Measurements from ENCODE around the gene LRRC1. TPM values are rescaled to one million over a fixed set of nuclear protein-coding genes. Genes with fewer than 3 reads are reported as not detected.

The LRRC1 gene
- total RNA-seq, 1 donor from 2014 or later = 14.3 TPM

- H3K79me2 ChIP-seq (ENCODE audit: insufficient read depth, low read length) = no peaks in the 10 kb centered on the region
- H3K27me3 ChIP-seq (ENCODE audit: insufficient read depth, low read length) = no peaks in the 10 kb centered on the region
- H3K4me3 Mint-ChIP-seq (ENCODE audit: unreplicated experiment) = no peak overlapping the region
Measured at GRCh38 chr6:53857318-53858094, 62.7 kb downstream of the LRRC1 start.

DNA sequence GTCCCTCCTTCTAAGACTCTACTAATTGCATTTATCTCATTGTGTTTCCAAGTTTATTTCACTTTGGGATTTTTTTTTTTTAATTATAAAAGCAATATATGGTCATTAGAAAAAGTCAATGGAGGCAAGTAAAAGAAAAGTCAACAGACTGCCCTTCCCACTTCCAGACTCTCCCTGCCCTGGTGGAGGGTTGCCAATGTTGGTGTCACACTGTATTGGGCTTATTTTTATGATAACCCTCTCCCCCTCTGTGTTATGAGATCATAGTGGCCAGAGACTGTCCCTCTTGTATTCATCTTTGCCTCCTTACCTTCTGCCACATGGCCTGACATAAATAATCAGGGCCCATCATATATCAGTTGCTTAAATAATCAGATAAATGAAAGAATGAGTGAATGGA is 63.4 kb downstream of the LRRC1 start:
- no peak overlapping the region for H3K4me3 ChIP-seq (ENCODE audit: insufficient read depth, low read depth, low read length)

More at GRCh38 chr6:53857318-53858094, 62.7 kb downstream of the LRRC1 start:
- no peak overlapping the region for H3K27ac ChIP-seq (ENCODE audit: low read depth, low read length)
- Mint-ChIP-seq H3K27ac (ENCODE audit: unreplicated experiment) (no peak overlapping the region), H3K36me3 (ENCODE audit: low read depth, unreplicated experiment) (peaks cover 1% of the 10 kb centered on the region), H3K4me1 (ENCODE audit: low read depth, unreplicated experiment) (peaks cover 17% of the 10 kb centered on the region), H3K9me3 (ENCODE audit: unreplicated experiment) (no peaks in the 10 kb centered on the region), H3K27me3 (ENCODE audit: low read depth, unreplicated experiment) (no peaks in the 10 kb centered on the region)
- H2AFZ ChIP-seq (ENCODE audit: low read depth, low read length) = no peak overlapping the region
- TF ChIP-seq EZH2 (IDR thresholded peaks at IDR 0.05; ENCODE audit: insufficient read depth, low read length) (no peak), CTCF (IDR thresholded peaks at IDR 0.05; ENCODE audit: insufficient read depth, low read depth, low read length) (no peak)
- H3K9ac ChIP-seq (ENCODE audit: low read length) = no peak overlapping the region
- H3K4me3 ChIP-seq (ENCODE audit: insufficient read depth, low read depth, low read length) = no peak overlapping the region
- DNase-seq (ENCODE audit: low read depth) (no peak), FAIRE-seq (no peak)
- H3K36me3 ChIP-seq (ENCODE audit: insufficient read depth, low read length) = no peaks in the 10 kb centered on the region
- H3K4me1 ChIP-seq (ENCODE audit: insufficient read depth, low read length) = peaks cover 9% of the 10 kb centered on the region
- H3K9me3 ChIP-seq (ENCODE audit: insufficient read depth, low read depth, low read length) = no peaks in the 10 kb centered on the region
- peaks cover 32% of the 10 kb centered on the region for H4K20me1 ChIP-seq (ENCODE audit: insufficient read depth, low read length)
- no peak overlapping the region for H3K4me2 ChIP-seq (ENCODE audit: low read length)

More for the DNA sequence above, 63.4 kb downstream of the LRRC1 start:
- Histone ChIP-seq H3K9ac (ENCODE audit: low read length) (no peak overlapping the region), H3K36me3 (ENCODE audit: insufficient read depth, low read length) (no peaks in the 10 kb centered on the region), H3K27ac (ENCODE audit: low read depth, low read length) (no peak overlapping the region), H4K20me1 (ENCODE audit: insufficient read depth, low read length) (peaks cover 38% of the 10 kb centered on the region), H3K79me2 (ENCODE audit: insufficient read depth, low read length) (no peaks in the 10 kb centered on the region), H3K4me1 (ENCODE audit: insufficient read depth, low read length) (peaks cover 16% of the 10 kb centered on the region), H3K9me3 (ENCODE audit: insufficient read depth, low read depth, low read length) (no peaks in the 10 kb centered on the region), H3K27me3 (ENCODE audit: insufficient read depth, low read length) (no peaks in the 10 kb centered on the region), H2AFZ (ENCODE audit: low read depth, low read length) (no peak overlapping the region), H3K4me2 (ENCODE audit: low read length) (no peak overlapping the region)
- FAIRE-seq = no peak
- Mint-ChIP-seq H3K4me1 (ENCODE audit: low read depth, unreplicated experiment) (peaks cover 24% of the 10 kb centered on the region), H3K27me3 (ENCODE audit: low read depth, unreplicated experiment) (no peaks in the 10 kb centered on the region), H3K9me3 (ENCODE audit: unreplicated experiment) (no peaks in the 10 kb centered on the region), H3K36me3 (ENCODE audit: low read depth, unreplicated experiment) (peaks cover 1% of the 10 kb centered on the region), H3K4me3 (ENCODE audit: unreplicated experiment) (no peak overlapping the region), H3K27ac (ENCODE audit: unreplicated experiment) (no peak overlapping the region)
- no peak for TF ChIP-seq CTCF (IDR thresholded peaks at IDR 0.05; ENCODE audit: insufficient read depth, low read depth, low read length)
- no peak for TF ChIP-seq EZH2 (IDR thresholded peaks at IDR 0.05; ENCODE audit: insufficient read depth, low read length)
- no peak for DNase-seq (ENCODE audit: low read depth)

All from astrocyte (in vitro differentiated cells and primary cell).